ENCODE data around the gene CRADD. TPM values are rescaled to one million over a fixed set of nuclear protein-coding genes. Genes with fewer than 3 reads are reported as not detected.

Gene CRADD
- total RNA-seq, 1 experiment from 2014 or later = 7.6 TPM

DNA sequence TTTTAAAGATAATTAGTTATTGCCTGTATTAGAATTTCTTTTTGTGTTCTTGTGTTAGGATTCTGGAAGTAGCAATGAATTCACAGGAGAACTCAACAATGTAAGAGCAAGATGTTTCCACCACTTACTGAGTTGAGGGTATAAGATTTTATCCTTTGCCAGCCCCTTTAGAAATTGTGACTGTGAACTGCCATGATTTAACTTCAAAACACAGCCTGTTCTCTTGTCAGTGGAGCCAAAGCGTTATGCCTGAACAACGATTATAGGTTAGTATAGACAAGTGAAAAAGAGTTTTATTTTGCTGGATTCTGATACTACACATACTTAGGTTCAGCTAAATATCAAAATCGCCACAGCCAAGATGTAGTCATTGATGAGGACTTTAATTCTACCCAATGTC is 101.6 kb downstream of the CRADD start:
- H3K27me3 ChIP-seq (ENCODE audit: insufficient read depth, low read length) = no peaks in the 10 kb centered on the region
- H3K56ac ChIP-seq (ENCODE audit: insufficient read length, low read depth, low read length) = no peak overlapping the region
- no peaks in the 10 kb centered on the region for H3K9me3 ChIP-seq (ENCODE audit: control insufficient read depth, low read depth, low read length)
- no peak overlapping the region for H2BK20ac ChIP-seq (ENCODE audit: low read depth, low read length, poor library complexity, severe bottlenecking)
- no peaks in the 10 kb centered on the region for H3K27me3 Mint-ChIP-seq (ENCODE audit: low read depth)
- no peak overlapping the region for H2AFZ ChIP-seq (ENCODE audit: low read length)
- no peak overlapping the region for H4K91ac ChIP-seq (ENCODE audit: insufficient read length, low read depth, low read length)
- H4K5ac ChIP-seq (ENCODE audit: insufficient read length, low read depth, low read length) = no peak overlapping the region
- H3K4me3 Mint-ChIP-seq = no peak overlapping the region
- TF ChIP-seq, protein P1, sequence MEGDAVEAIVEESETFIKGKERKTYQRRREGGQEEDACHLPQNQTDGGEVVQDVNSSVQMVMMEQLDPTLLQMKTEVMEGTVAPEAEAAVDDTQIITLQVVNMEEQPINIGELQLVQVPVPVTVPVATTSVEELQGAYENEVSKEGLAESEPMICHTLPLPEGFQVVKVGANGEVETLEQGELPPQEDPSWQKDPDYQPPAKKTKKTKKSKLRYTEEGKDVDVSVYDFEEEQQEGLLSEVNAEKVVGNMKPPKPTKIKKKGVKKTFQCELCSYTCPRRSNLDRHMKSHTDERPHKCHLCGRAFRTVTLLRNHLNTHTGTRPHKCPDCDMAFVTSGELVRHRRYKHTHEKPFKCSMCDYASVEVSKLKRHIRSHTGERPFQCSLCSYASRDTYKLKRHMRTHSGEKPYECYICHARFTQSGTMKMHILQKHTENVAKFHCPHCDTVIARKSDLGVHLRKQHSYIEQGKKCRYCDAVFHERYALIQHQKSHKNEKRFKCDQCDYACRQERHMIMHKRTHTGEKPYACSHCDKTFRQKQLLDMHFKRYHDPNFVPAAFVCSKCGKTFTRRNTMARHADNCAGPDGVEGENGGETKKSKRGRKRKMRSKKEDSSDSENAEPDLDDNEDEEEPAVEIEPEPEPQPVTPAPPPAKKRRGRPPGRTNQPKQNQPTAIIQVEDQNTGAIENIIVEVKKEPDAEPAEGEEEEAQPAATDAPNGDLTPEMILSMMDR (conservative IDR thresholded peaks at IDR 0.05) = no peak
- H2AK5ac ChIP-seq (ENCODE audit: insufficient read length, low read length) = no peak overlapping the region
- no peak overlapping the region for H2BK15ac ChIP-seq (ENCODE audit: low read depth, low read length)
- no peaks in the 10 kb centered on the region for H3K9me3 Mint-ChIP-seq
- no peaks in the 10 kb centered on the region; the same call in 1 of the 2 replicates for H3K4me1 ChIP-seq (ENCODE audit: insufficient read depth, low read length)
- no peaks in the 10 kb centered on the region for H3K79me2 ChIP-seq (ENCODE audit: insufficient read depth, low read length)
- no peak overlapping the region for H2BK5ac ChIP-seq (ENCODE audit: insufficient read length, low read length)
- H3K23me2 ChIP-seq (ENCODE audit: insufficient read length, low read depth, low read length, poor library complexity, severe bottlenecking) = no peaks in the 10 kb centered on the region
- no peak overlapping the region for H3K4me2 ChIP-seq (ENCODE audit: insufficient read depth, insufficient read length, low read length)
- peaks cover 3 to 9% of the 10 kb centered on the region in 2 experiments; a peak in 3 of 4 replicates for H3K4me1 Mint-ChIP-seq
- no peak for DNase-seq
- no peaks in the 10 kb centered on the region for H3K79me1 ChIP-seq (ENCODE audit: insufficient read depth, low read depth, low read length, poor library complexity, severe bottlenecking)
- H3K18ac ChIP-seq (ENCODE audit: insufficient read length, low read depth, low read length) = no peak overlapping the region
- H3K14ac ChIP-seq (ENCODE audit: insufficient read depth, low read length) = no peak overlapping the region
- no peaks in the 10 kb centered on the region for H3K36me3 Mint-ChIP-seq (ENCODE audit: insufficient read depth in 1 of 3, low read depth in 3 of 3)
- H3T11ph ChIP-seq (ENCODE audit: low read length) = no peak overlapping the region
- WGBS (ENCODE audit: extremely low coverage, insufficient read length, low lambda C conversion rate) = no CpG with 5 or more reads among the region's 3 CpGs
- H2BK12ac ChIP-seq (ENCODE audit: insufficient read length, low read depth, low read length) = no peak overlapping the region
- no peaks in the 10 kb centered on the region for H4K20me1 ChIP-seq (ENCODE audit: control insufficient read depth, insufficient read depth, insufficient read length)
- H3K23ac ChIP-seq (ENCODE audit: insufficient read length, low read depth, low read length) = no peak overlapping the region
- H3K27ac ChIP-seq (ENCODE audit: insufficient read length, low read depth, low read length) = no peak overlapping the region
- H3K4ac ChIP-seq (ENCODE audit: low read depth, low read length) = no peak overlapping the region
- H4K8ac ChIP-seq (replicated peaks; ENCODE audit: insufficient read length, low read depth, low read length) = no peak overlapping the region
- no peak overlapping the region for H2BK120ac ChIP-seq (ENCODE audit: low read depth, low read length, poor library complexity, severe bottlenecking)
- no peak overlapping the region for H3K27ac Mint-ChIP-seq
- no peak overlapping the region for H3K9ac ChIP-seq (ENCODE audit: extremely low read depth, insufficient read length, low read length)

All from H9 (cell line).